Stimulated activated CD8-positive, alpha-beta memory T cell treated with anti-CD3 and anti-CD28 coated beads, Interleukin-4, amount 100 ng/mL, for 24 hours (primary cell): ENCODE results near the gene PRSS57.

Source experiments
- DNase-seq: peaks from one replicate; pipeline ENCODE4 v3.0.0-alpha.2; 2020; ENCODE audit warnings: low read depth

The PRSS57 gene

DNA sequence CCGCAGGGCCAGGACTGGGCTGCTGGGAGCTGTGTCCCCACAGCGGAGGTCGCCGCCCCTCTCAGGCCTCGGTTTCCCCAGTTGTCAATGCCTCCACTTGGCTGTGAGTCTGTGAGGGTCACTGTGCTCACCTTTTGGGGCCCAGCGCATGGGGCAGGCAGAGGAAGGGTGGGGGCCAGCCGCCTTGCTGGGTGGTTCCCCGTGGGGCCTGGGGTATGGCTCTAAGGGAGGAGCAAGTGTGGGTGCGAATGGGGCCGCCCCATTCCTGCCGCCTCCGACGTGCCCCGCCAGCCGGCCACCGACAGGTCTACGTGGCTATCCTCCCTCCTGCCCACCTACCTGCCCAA, 56.4 kb downstream of the PRSS57 start:
- DNase-seq, result no peak
